SK-N-MC (cell line): ENCODE measurements around the gene DGKI.

Experiments
- EZH2 ChIP-seq: fragments of 200-600 bp; sonication (generic); IDR thresholded peaks from one replicate; pipeline ENCODE4 v1.6.1; 2017; ENCODE audit warnings: antibody characterized with exemption
- FOXP2 ChIP-seq: optimal IDR thresholded peaks from 2 replicates; pipeline ENCODE3; 2011; ENCODE audit warnings: mild to moderate bottlenecking, moderate library complexity; ENCODE audit not compliant: insufficient read depth; ENCODE audit errors: extremely low read length, control extremely low read depth
- POLR2AphosphoS5 ChIP-seq: IDR thresholded peaks from 2 replicates; pipeline ENCODE4 v1.6.1; 2012; ENCODE audit warnings: mild to moderate bottlenecking, low read depth, low read length, borderline replicate concordance

- TF ChIP-seq POLR2AphosphoS5 (no peak), EZH2 (no peak), FOXP2 (no peak)
These were observed 26.6 kb downstream of the DGKI start for GRCh38 chr7:137820156-137820555.
